Iris pigment epithelial cell (primary cell): ENCODE results near the gene SMYD3.

Experiments used
- DNase-seq: peaks from one replicate; pipeline ENCODE4 v3.0.0-alpha.2; 2011; ENCODE audit warnings: low read depth

Gene SMYD3

DNA sequence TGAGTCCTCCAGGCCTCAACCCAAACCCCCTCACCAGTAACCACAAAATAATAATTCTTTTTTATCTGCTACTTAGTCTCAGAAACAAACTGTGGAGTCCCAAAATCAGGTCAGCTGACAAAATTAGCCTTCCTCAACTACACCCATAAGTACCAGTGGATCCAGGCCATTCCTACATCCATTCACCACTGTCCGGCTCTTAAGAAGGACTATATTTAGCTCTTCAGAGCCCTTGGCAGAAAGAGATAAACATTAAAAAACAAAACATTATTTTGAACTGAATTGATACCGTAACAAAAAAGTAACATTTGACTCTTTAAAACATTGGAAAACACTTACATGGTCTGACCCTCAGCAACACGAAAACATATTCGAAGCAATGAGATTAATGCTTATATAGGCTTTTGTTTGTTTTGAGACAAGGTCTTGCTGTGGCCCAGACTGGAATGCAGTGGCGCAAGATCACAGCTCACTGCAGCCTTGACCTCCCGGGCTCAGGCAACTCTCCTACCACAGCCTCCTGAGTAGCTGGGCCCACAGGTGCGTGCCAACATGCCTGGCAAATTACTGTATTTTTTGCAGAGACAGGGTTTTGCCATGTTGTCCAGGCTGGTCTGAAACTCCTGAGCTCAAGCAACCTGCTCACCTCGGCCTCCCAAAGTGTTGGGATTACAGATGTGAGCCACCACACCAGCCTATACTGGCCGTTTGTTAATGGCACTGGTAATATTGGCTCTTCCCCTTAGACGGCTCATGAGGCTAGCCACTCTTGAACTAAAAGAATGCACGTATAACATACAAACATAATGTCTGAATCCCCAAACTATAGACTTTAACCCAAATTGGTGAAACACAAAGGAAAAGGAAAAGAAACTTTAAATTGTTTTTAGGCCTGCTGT lies 330.7 kb downstream of the SMYD3 start:
- peak; percentile 68 for DNase-seq

DNA sequence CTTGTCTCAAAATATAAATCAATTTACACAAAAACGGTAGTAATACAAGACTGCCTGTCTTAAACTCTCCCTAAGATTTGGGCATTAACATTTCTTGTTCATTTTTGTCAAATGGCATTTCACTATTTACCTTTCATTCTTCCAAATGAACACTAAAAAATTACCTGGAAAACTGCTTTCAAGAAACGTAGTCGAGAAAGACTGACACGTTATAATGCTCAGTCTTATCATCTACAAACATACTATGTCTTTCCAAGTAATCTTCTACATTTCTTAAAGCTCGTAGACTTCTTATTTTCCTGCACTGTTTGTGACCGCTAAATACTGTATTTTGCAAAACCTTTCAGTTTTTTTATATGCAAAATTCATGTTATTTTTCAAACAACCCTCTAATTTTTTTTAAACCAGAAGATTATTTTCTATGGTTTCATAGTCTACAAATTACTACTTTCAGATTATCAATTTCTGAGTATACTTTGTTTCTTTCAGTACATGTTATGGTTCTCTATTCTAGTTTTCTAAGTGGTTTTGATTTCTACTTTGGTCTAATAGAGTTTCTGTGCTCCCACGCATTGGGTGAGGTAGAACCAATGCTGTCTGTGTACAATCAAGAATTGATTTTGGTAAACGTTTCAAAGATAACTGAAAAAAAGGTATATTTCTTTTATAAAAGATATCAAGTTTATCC lies 336.4 kb downstream of the SMYD3 start:
- DNase-seq, result no peak

DNA sequence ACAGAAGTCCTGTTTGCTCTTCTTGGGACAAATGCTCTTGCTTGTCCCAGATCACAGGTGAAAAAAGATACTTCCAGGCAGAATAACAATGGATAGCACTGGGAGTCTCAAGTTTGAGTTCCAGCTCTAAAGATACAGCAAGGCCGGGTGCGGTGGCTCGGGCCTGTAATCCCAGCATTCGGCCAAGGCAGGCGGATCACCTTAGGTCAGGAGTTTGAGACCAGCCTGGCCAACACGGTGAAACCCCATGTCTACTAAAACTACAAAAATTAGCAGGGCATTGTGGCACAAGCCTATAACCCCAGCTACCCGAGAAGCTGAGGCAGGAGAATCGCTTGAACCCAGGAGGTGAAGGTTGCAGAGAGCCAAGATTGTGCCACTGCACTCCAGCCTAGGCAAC lies 337.6 kb downstream of the SMYD3 start:
- no peak for DNase-seq

DNA sequence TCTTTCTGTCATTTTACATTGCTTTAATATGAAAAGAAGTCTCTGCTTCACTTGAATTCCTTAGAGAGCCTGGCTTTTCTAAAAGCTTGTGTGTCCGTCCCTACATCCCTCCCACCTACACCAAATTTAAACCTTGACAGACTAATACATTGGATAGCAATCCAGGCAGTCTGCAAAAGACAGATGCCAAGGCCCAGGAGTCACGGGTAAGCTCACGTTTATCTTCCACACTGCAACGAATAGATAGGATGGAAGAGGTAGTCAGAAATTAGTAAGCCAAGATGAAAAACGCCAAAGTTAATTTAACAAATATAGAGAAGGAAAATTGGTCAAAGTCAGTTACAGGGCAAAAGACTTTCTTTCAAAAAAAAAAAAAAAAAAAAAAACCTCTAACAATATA lies 338.1 kb downstream of the SMYD3 start:
- no peak for DNase-seq

DNA sequence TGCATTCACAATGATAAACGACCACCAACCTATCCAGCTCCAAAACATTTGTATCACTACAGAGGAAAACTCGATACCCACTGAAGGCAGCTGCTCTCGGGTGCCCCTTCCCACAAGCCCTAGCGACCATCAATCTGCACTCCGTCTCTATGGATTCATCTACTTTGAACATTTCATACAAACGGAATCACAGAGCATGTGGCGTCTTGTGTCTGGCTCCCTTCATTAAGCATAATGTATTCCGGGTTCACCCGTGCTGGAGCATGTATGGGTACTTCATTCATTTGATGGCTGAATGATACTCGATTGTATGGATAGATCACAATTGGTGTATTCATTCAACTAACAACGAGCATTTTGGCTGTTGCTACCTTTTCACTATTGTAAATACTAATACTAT lies 340.2 kb downstream of the SMYD3 start:
- no peak for DNase-seq

DNA sequence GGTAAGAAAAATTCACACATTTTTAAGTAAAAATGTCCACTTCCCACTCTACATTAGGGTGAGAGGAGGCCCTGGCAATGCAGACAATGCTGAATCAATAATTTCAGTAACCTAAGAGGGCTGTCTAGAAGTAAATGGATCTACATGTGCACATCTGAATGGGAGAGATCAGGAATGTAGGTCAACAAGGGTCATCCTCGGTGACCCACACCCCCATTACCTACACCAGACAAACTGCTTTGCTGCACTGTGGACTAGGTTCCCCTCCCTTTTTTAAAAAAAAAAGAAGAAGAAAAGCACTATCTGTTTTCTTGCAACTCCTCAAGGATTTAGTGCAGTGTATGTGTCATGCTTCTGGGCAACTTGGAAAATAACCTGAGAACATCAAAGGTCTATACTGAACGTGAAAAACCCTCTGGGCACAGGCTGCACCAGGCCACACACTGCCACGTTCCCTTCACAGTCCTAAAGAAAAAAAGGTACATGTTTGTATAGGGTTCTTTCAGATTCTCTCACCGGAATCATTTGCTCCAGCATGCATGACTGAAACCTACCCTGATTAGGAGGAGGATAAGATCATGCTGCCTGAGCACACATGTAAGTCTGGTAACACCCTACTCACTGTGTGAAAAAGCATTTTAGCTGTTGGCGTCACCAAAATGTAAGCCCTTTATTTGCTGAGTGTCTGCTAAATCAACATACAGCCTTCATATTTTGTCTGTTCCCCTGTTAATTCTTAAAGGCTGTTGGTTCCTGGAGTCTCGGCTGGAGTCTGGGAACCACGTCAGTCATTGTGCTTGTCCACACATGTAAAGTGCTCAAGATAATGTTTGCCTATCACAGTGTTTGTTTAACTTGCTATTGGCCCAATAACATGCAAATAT lies 341.0 kb downstream of the SMYD3 start:
- no peak for DNase-seq

DNA sequence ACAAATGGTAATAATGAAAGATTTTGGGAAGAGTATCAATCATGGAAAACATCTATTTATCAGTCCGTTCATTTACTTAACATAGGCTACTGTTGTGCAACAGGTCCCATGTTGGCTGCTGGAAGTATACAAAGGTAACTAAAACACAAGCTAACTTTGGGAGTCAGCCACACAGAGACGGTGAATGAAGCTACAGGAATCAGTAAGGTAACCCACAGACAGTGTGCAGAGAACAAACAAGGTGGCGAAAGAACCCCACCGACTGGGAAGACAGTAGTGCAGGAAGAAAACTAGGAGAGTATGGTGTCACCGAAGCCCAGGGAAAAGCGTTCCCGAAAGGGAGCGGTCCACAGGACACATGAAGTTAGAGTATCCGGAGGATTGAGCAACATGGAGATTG lies 342.3 kb downstream of the SMYD3 start:
- DNase-seq, result no peak

DNA sequence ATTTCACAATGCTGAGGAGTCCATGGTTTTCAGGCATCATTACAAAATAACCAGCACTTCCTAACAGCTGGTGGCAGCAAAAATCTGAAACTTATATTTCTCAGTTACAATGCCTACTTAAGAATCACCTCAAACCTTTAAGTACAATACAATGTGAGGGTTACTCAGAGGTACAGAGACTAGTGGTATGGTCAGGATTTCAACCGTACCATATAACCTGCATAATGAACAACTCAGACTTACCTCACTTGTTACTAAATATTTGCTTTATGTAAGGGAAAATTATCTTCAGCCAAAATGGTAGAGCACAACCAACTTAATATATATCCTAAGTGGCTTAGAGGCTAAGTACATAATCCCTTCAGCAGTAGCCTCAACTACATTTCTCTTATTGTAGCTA lies 344.5 kb downstream of the SMYD3 start:
- no peak for DNase-seq

DNA sequence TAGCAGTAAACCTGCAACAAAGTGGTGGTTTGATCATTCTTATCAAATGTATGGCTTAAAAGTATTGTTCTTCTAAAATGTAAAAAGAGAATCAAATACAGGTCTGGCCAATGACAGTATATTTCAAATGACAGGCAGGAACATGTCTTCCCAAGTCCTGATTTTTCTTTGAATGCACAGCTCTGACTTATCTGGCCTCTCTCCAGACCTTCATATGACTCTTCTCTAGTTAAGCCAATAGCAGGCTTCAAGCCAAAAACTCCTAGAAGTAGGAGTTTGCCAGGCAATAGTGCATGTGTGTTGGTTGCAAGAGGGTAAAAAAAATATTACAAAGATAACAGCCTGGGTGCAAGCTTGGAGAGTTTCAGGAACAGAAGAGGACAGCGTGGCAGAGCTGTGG lies 345.5 kb downstream of the SMYD3 start:
- peak; percentile 80 for DNase-seq

DNA sequence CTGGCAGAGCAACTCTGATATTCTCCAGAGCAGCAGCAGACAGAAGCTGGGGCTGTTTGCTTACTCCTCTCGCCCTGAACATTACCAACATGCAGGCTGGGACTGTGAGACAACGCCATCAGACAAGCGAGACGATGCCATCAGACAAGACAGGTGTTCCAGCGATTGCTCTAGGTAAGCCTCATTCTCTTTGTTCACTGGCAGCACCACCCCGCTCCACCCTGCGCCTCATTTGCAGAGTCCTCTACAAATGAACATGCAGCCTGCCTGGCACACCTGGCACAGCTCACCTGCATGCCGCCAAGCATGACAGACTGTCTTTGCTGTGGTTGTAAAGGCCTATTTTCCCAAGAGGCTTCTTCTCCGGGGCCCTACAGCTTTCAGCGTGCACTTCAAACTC lies 346.2 kb downstream of the SMYD3 start:
- no peak for DNase-seq

DNA sequence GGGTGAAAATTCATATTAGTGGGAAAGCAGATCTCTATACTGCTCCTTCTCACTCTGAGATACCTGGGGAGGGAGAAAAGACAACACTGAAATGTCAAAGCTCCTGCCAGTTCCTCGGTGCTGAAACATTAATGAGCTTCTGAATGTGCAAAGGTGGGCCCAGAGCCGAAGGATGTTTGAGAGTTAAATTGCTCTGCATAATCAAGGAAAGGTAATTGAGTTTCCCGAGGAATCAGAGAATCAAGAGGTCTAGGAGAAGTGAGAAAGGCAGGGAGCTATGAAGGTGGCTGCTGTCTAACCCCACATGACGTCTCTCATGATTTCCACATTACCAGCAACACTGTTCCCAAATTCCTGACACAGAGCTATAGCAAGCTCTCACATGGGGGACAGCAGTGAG lies 346.7 kb downstream of the SMYD3 start:
- no peak for DNase-seq

DNA sequence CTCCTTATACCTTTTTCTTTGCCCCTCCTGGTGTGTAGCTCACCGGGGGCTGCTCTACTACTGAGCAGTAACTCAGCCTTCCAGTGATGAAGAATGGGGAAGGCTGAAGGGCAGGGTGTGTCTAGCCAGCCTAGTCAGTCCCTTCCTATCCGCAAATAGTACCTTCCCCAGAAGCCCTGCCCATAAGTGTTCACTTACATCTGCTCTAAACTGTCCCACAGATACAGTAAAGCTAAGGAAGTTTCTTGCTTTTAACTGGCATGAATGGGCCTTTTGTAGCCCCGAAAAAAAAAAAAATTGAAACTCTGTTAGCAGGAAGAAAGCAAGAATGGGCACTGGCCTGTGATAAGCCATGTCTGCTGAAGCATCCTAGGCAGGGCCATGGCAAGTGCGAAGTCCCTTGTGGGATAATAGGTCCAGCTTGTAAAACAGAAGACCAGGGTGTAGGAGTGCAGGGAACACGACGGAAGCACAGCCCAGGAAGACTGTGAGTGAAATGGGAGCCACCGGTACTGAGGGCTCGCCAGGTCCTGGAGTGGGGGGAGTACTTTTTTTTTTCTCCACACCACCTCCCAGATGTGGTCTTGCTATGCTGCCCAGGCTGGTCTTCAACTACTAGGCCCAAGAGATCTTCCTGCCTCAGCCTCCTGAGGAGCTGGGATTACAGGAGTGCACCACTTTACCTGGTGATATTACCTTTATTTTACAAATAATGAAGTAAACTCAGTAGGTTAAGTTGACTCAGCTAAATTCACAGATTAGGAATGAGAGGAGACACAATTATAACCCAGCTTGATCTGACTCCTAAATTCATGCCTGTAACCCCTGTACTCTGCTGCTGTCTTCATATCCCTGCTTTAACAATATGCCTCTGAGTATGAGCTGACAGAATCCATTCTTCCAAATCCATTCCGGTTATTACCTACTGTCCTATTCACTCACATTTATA lies 347.5 kb downstream of the SMYD3 start:
- no peak for DNase-seq

DNA sequence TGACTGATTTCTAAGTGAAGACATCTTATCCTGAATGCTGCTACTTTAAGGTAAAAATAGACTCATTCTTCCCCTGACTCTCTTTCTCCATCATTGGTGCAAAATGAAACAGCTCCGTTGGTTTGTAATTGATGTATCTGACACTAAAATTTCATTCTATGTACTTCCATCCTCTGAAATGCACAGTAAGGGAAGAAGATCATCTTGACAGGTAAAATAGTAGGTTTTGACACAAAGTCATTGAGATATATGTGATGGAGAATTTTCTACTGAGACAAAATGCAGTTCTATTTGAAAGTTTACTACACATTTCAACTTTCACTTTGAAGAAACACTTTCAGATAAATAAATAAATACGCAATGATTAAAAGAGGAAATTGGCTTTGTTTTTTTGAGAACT lies 348.9 kb downstream of the SMYD3 start:
- no peak for DNase-seq

DNA sequence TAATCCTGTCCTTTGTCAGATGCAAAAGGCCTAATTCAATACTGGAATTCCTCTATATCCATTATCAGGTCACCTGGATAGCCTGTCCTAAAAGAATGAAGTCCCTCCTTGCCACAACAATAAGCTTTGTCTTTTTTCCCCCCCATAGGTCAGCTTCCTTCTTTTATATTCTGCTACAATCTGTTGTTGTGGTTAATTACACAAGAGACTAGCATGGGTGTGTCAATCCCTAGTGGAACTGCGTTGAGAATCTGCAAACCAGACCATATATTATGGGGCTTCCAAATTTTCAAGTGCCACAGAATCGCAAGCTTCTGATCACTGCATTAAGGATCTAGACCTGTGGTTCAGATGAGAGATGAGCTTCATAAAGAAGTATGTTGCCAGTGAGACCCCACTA lies 349.6 kb downstream of the SMYD3 start:
- no peak for DNase-seq

DNA sequence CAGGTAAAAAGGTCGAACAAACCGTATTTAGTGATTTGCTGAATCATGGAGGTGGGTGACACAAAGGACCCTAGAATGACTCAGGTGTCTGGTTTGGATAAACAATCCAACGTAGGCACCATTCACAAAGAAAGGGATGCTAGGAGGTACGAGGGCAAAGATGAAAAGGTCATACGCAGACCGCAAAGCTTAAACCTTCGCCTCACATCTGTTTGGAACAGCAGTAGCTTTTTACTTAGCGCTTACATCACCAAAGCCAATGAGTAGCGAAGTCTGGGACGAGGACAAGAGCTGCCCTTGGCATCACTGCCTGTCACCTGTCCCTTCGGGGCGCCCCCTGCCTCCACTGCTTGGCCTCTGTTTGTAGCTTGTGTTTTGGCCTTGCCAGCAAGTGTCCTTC lies 350.2 kb downstream of the SMYD3 start:
- no peak for DNase-seq

DNA sequence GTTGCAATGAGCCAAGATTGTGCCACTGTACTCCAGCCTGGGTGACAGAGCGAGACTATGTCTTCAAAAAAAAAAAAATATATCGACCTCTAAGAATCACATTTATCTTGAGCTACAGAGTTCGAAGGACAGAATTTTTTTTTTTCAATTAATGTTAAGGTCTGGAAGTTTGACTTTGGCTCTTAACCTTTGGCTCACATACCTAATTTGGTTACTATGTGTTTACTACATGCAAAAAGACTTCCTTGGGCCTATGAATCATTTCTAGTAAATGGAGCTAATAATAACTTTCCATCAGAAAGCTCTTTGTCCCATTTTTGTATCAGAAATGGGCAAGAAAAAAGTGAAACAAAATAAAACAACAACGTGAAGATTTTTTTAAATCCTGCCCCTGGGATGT lies 351.2 kb downstream of the SMYD3 start:
- no peak for DNase-seq

DNA sequence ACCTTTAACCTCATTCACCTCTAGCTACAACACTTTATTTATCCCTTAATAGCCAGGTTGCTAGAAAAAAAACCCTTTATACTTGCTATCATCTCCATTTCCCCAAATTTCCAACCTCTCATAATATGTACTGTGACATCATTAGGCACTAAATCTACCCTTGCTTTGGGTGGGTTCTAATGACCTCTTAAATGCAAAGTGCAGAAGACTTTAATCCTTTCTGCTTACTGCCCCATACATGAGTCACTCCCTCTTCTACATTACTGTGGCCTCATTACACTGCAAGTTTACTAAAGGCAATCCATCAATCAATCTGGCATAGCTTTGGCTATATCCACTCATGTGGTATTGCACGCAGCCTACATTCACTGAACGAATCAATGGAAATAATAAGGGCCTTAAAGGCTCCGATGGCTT lies 353.3 kb downstream of the SMYD3 start:
- peak; percentile 43 for DNase-seq

DNA sequence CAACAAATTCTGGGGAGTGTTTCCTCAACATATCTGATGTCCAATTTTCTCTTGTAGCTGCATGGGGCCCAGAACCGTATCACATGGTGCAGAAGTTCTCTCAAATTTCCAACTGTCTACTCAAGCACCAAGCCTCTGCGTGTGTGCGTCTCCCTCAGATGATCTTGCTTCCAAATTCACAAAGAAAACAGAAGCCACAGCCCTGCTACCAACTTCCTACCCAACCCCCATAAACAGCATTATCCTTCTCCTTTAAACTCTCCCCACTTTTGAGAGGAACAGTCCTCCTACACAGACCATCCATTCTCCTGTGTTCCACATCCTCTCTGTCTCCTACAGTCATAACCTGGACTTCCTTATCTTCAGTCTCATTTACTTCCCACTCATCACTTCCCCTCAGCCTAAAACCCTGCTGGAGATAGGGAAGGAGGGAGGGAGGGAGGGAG lies 354.1 kb downstream of the SMYD3 start:
- DNase-seq, result no peak

DNA sequence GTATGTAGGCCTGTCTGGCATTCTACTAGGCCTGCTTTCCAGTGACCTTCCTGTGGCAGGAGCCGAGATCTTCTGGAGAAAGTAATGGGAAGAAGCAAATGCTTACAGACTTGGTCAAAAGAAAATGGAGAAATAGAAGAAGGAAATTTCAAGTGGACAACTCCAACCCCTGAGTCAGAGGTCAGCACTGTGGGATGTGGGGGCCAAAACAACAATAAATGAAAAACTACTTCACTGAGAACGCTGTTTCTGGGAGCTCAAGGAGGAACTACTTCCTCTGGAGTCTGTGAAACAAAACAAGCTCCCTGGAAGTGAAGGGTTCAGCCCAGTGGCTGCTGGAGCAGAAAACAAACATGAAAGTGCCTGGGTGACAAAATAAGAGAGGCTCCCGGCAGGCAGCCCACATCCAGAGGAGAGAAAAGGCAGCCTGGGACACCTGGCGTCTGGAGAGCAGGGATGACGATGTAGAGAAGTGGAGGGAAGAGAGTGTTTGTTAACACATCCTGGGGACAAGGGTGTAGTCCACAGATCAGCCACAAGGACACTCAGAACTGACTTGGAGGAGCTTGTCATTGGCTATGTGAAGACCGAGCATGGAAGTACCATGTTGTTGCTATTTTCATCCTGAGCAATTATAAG lies 355.2 kb downstream of the SMYD3 start:
- no peak for DNase-seq

DNA sequence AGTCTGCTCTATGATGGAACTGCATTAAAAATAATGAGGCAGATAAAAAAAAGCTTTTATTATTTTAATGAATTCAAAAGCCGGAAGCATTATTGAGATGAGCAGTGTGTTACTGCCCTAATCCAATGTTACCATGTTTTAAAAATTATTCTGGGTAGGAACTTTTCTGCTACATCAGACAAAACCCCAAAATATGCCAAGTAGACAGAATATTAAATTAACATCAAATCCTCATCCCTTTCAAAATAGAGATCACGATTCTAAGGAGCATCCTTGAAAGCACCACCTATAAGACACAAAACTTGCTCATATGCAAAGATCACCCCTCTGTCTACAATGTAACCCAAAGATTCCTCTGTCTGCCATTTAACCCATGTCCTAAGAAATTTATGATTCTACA lies 357.5 kb downstream of the SMYD3 start:
- no peak for DNase-seq
